Panc1 (cell line): ENCODE results near the gene SIGLEC11.

ENCODE experiments used
- TF ChIP-seq, protein P1 (sequence below), 2 experiments: IDR thresholded peaks; 2 replicates each; pipeline ENCODE4 v1.6.1; 2011 to 2012; ENCODE audit warnings: low read depth in 2 of 2, control low read depth in 1 of 2, low read length in 1 of 2, mild to moderate bottlenecking in 1 of 2, moderate library complexity in 1 of 2; ENCODE audit not compliant: insufficient read depth in 1 of 2
- TF ChIP-seq, protein P2 (sequence below): fragments of 450-650 bp; IDR thresholded peaks from 2 replicates; pipeline ENCODE4 v1.5.1; 2017; ENCODE audit warnings: mild to moderate bottlenecking

DNA sequence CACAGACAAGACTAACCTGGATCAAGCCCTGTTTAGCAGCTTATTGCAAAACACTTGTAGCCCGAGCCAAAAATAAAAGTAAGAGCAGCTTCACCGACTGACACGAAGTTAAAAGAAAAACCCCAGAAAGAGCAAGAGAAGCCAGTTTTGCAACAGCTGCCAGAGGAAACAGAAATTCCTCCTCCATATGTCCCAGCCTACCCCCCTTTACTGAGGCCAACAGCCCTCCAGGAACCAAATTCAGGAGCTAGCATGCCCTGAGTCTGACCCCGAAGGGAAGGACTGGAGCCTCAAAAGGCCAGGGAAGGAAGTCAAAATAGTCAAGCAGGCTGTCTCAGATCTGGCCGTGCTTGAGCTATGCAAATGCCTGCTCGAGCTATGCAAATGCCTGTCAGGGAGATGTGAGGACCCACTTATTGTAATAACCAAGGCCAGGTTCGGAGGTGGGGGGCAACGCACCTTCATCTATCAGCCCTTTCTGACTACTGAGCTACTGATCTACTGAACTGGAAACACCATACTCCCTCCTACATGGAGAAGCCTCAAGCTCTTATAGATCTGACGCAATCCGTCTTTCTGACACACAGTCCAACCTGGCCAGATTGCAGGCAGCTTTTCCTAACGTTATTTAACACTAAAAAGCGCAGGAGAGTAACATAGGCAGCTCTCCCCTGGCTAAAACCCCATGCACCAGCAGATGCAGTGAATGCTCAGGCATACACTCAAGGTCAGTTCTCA lies 6.7 kb downstream of the SIGLEC11 start:
- TF ChIP-seq, protein P1, sequence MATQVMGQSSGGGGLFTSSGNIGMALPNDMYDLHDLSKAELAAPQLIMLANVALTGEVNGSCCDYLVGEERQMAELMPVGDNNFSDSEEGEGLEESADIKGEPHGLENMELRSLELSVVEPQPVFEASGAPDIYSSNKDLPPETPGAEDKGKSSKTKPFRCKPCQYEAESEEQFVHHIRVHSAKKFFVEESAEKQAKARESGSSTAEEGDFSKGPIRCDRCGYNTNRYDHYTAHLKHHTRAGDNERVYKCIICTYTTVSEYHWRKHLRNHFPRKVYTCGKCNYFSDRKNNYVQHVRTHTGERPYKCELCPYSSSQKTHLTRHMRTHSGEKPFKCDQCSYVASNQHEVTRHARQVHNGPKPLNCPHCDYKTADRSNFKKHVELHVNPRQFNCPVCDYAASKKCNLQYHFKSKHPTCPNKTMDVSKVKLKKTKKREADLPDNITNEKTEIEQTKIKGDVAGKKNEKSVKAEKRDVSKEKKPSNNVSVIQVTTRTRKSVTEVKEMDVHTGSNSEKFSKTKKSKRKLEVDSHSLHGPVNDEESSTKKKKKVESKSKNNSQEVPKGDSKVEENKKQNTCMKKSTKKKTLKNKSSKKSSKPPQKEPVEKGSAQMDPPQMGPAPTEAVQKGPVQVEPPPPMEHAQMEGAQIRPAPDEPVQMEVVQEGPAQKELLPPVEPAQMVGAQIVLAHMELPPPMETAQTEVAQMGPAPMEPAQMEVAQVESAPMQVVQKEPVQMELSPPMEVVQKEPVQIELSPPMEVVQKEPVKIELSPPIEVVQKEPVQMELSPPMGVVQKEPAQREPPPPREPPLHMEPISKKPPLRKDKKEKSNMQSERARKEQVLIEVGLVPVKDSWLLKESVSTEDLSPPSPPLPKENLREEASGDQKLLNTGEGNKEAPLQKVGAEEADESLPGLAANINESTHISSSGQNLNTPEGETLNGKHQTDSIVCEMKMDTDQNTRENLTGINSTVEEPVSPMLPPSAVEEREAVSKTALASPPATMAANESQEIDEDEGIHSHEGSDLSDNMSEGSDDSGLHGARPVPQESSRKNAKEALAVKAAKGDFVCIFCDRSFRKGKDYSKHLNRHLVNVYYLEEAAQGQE (IDR thresholded peaks at IDR 0.05; ENCODE audit: insufficient read depth in 1 of 2, low read depth in 2 of 2, low read length in 1 of 2), result no peak
- TF ChIP-seq, protein P2, sequence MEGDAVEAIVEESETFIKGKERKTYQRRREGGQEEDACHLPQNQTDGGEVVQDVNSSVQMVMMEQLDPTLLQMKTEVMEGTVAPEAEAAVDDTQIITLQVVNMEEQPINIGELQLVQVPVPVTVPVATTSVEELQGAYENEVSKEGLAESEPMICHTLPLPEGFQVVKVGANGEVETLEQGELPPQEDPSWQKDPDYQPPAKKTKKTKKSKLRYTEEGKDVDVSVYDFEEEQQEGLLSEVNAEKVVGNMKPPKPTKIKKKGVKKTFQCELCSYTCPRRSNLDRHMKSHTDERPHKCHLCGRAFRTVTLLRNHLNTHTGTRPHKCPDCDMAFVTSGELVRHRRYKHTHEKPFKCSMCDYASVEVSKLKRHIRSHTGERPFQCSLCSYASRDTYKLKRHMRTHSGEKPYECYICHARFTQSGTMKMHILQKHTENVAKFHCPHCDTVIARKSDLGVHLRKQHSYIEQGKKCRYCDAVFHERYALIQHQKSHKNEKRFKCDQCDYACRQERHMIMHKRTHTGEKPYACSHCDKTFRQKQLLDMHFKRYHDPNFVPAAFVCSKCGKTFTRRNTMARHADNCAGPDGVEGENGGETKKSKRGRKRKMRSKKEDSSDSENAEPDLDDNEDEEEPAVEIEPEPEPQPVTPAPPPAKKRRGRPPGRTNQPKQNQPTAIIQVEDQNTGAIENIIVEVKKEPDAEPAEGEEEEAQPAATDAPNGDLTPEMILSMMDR, result no peak
